Measurements from ENCODE around the gene NLRP5.
"Not testable (repeated sequence)": the region's sequence is repeated elsewhere in the genome, so short reads cannot be mapped to it uniquely, and the experiment has no call there.

The NLRP5 gene

DNA sequence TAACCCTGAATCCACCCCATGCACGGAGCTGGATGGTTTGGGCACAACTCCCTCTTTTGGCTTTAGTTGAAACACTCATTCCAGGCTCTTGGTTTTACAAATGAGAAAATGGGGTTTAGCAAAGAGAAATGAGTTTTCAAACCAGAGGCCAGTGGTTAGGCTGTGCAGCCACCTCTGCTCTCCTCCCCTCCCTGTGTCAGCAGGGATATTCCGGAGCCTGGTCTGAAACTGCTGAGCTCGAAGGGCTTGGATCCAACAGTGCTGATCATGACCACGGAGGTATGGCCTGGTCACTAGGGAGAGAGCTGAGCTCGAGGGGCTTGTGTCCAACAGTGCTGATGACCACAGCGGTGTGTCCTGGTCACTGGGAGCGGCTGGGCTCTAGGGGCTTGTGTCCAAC lies 93.0 kb downstream of the NLRP5 start:
- DNase-seq = peak; percentile 47

DNA sequence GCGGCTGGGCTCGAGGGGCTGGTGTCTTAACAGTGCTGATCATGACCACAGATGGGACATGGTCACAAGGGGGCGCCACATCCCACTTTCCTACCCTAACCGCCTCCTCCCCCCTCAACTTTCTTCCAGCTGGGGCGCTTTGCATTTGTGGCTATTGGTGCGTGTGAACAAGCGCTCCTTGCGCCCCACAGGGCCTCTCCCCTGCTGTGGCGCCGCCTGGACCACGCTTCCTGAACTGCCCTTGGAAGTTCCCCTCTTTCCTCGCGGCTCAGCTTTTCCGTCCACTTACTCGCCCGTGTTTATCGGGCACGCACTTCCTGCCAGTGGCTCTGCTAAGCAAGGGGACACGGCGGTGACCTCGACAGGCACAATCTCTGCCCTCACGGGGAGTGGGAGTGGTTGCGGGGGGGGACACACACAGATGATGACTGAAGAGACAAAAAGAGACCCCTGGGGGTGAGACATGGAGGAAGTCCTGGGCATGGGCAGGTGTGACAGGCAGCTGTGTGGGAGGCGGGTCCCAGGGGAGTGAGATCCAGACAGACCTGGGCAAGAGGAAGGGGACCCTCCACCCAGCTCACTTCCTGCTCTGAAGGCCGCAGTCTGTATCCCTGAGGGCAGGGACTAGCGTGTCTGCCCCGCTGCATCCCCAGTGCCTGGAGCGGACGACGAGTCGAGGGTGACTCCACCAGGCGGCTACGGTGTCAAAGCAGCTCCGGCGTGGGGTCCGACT lies 94.3 kb downstream of the NLRP5 start:
- peak; percentile 85 for DNase-seq

DNA sequence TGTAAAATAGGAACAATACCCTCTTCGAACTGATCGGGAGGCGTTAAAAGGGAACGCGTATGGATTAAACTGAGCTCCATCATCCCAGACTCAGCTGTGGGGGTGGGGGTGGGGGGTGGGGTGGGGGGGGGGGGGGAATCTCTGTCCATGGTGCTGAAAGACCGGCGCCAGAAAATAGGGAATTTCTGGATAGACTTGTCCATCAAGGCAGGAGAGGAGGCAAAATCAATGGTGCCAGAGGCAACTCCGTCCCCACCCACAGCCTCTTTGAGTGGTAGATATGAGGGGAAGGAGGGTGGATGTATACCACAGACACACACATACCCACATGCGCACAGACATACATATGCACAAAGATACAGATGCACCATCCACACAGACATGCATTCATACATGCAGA lies 97.1 kb downstream of the NLRP5 start:
- no peak for DNase-seq

DNA sequence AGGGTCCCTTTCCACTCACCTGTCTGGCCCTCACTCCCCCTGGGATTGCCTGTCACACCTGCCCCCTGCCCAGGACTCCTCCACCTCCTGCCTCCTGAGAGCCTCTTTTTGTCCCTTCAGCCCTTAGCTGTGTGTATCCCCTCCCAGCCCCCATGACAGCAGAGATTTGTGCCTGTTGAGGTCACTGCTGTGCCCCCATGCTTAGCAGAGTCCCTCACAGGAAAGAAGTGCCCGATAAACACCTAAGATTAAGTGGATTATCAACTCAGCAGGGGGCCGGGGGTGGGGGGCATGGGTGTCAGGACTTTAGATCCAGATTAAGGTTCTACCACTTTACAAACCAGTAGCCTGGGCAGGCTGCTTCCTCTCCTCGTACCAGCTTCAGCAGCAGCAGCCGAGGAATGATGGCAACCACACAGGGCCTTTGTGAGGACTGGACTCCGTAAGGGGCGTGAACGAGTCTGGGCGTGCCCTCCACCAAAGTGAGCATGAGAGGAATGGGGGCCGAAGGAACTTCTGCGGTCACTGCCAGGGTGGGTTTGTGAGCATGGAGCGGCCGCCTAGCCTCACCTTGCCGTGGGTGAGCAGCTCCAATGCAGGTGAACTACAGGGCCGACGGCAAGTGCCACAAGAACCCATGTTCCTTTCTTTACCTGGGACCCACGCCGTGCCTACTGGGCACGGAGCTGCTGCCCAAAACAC lies 98.4 kb downstream of the NLRP5 start:
- no peak for DNase-seq

DNA sequence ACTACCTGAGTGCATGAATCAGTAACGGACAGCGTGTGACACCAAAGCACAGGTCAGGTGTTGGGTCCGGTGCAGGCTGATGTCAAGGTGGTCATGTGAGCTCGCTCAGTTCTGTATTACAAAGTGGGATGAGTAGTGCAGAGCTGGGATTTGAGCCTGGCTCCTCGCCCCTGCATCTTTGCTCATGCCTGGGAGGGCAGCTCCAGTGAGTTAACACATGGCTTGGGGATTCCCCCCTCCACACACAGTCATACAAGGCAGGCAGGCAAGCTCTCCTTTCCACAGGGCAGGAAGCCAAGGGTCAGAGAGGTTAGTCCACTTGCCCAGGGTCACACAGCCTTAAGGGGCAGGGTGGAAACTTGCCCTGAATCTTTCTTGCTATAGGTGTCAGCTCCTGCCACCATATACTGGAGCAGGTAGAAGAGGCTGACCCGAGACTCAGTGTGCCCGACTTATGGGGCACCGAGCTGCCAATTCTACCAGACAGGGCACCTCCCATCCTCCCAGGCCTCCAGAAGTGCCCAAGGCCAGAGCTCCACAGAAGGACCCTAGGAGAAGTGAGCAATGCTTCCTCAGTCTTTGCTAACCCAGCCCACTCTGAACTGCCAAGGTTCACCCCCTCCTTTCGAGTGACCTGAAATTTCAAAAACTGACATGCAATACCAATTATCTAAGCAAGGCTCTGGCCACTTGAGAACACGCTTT lies 99.1 kb downstream of the NLRP5 start:
- no peak for DNase-seq

DNA sequence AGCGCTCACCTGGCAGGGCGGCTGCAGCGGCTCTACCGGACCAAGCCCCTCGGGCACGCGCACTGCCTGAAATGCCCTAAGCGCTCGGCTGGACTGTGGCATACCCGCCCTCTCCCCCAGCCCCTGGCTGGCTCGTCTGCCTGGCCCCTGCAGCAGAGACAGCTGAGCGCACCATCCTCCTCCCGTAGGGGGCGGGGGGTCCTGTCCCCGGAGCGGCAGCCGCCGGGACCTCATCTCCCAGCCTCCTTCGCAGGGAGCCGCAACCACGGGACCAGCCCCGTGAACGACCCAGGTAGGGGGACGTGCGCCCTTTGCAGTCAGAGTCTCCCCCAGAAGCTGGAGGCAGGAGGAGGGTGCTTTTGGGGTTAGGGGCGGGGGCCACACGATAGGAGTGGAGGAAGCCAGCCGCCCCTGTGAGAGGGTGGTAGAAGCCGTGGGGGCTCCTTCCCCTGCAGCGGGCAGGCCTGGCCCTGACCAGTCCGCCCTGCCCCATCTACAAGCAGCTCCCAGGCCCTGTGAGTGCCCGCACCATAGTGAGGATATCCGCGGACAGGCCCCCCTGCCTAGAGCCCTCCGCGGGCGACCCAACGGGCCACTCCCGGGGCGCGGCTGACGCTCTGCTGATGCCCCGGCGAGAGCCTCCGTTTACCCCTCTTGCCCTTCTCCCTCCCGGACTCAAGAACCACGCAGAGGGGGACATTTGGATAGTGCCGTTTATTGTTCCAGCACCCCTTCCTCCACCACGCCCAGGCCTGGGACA lies 100.3 kb downstream of the NLRP5 start:
- no peak for DNase-seq

DNA sequence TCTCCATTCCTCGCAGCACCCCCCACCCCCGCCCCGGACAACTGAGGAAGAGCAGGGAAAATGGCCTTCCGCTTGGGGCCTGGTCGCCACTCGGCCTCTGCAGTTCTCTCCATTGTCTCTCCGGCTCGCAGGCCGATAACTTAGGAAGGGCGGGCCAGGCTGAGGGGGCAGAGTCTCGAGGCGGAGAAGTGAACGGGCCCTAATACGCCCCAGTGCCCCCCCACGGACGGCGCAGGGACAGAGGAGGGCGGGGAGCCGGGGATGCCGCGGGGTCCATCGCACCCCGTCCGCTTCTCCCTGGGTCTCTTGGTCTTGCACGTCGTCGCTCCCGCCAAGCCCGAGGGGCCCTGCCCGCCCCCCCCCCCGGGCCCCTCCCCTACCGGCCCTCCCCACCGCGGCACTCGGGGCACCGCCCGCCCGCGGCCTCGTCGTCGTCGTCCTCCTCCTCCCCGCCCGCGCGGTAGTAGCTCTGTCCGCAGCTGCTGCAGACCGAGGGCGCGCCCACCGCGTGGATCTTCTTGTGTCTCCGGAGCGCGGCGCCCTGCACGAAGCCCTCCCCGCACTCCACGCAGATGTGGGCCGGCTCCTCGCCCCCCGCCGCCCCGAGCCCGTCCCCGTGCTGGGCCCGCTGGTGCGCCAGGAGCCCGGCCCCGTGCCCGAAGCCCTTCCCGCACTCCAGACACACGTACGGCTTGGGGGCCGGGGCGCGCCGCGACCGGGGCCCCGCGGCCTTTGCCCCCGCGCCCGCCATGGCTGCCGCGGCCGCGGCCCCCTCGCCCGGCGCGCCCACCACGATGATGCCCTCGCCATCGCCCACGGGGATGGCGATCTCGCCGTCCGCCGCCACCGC lies 101.3 kb downstream of the NLRP5 start:
- DNase-seq = no peak

DNA sequence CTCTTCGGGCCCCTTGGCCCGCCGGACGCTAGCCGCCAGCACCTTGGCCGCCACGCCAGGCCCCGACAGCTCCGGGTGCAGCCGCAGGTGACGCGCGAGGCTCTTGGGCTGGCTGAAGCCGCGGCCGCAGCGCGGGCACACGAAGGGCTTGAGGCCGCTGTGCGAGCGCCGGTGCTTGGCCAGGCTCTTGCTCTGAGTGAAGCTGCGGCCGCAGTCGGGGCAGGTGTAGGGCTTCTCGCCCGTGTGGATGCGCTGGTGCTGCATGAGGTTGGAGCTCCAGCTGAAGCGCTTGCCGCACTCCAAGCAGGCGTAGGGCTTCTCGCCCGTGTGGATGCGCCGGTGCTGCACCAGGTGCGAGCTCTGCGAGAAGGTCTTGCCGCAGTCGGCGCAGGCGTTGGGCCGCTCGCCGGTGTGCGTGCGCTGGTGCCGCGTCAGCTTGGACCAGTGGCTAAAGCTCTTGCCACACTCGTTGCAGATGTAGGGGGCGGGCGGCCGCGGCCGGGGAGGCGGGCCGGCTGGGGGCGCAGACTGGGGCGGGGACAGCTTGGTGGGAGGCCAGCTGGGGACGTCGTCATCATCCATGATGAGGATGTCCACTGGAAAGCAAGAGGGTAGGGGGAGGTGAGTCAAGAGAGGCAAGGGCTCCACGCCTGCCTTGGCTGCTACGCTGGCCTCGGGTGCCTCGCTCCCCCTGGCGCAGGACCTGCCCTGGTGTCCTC lies 102.1 kb downstream of the NLRP5 start:
- no peak for DNase-seq

DNA sequence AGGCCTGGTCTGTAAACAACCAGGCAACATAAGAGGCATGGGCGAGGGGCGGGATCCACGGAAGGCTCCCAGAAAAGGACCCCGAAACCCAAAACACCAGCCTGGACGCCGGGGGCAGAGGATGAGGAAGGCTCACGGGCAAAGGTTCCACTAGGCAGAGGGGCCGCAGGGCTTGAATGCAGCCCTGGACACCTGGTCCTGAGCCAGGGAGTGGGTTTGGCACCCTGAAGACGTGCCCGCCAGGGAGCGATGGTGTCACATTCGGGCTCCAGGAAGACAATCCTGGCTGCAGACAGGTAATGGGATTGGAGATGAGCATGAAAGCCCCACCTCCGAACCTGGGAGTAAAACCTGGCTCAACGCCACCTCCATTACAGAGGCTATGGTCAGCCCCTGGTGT lies 102.8 kb downstream of the NLRP5 start:
- no peak for DNase-seq

DNA sequence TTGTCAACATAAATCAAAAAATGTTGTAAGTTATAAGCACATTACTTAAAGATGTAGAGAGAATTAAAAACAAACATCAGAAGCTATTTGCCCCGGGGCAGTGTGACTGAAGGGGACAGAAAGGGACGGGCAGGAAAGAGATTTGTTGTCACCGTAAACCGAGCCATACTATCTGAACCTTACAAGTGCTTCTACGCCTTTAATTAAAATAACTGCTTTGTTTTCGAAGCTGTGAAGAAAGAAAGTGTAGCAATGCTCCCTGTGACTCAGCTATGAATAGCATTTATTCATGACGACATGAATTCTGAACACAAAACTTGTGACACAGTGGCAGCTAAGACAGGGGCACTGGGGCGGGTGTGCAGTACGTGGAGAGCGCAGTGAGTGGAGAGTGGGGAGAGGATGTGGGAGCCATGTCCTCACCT lies 104.5 kb downstream of the NLRP5 start:
- DNase-seq = no peak

DNA sequence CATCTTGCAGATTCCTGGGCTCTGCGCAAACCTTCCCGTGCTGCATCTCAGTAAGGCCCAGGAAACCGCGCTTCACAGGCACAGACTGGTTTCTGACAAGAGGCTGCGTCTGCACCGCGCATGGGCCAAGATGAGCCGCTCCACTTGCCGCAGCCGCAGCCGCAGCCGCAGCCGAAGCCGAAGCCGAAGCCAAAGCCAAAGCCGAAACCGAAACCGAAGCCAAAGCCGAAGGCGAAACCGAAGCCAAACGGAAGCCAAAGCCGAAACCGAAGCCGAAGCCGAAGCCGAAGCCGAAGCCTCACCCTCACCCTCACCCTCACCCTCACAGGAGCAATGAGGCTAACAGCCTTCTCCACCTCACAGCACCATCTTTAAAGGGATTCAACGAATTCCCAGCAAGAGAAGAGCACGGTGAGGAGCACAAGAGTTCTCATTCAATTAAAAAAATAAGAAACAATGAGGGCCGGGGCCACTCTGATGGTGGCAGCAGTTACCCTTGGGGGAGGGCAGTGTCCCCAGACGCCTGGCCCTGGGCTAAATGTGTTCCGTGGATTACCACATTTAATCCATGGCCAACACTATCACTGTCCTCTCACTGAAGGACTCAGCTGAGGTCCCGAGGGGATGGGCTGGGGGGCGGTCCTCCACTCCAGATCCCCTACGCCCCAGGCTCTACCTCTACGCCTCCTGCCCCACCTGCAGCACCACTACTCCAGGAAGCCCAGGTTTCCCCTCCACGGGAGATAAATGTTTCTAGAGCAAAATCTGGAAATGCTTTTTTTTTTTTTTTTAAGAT lies 105.4 kb downstream of the NLRP5 start:
- DNase-seq = peak; percentile 96

DNA sequence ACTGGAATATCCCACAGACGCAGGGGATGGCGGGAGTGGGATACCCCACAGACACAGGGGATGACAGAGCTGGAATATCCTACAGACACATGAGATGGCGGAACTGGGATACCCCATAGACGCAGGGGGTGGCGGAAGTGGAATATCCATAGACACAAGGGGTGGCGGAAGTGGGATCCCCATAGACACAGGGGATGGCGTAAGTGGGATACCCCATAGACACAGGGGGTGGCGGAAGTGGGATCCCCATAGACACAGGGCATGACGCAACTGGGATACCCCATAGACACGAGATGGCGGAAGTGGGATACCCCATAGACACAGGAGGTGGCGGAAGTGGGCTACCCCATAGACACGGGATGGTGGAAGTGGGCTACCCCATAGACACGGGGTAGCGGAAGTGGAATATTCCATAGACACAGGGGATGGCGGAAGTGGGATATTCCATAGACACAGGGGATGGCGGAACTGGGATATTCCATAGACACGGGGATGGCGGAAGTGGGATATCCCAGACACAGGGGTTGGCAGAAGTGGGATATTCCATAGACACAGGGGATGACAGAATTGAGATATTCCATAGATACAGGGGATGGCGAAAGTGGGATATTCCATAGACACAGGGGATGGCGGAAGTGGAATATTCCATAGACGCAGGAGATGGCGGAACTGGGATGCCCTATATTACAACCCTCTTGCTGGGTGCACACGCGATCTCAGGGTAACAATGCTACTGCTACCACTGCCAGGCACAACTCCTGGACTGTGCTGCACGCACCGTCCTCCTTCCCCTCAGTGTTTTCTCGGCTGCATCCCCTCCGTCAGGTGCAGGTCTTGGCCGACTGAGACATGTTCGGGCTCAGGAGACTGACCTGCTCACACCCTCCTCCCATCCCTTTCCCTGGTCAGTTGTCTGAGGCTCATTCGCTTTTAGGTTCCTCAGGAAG lies 106.4 kb downstream of the NLRP5 start:
- DNase-seq = no peak

DNA sequence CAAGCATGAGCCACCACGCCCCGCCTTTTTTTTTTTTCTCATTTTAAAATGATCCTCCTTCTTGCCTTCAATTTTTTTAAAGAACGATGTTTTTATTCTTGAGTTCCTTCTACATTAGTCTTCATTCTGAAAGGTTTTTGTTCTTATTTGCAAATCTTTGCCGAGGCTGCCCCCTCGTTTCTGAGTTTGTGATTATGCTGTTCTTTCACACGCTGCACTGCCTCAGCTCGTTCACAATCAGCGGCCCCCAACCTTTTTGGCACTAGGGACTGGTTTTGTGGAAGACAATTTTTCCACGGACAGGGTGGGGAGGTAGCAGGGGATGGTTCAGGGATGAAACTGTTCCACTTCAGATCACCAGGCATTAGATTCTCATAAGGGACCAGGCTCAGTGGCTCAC lies 107.9 kb downstream of the NLRP5 start:
- no peak for DNase-seq

DNA sequence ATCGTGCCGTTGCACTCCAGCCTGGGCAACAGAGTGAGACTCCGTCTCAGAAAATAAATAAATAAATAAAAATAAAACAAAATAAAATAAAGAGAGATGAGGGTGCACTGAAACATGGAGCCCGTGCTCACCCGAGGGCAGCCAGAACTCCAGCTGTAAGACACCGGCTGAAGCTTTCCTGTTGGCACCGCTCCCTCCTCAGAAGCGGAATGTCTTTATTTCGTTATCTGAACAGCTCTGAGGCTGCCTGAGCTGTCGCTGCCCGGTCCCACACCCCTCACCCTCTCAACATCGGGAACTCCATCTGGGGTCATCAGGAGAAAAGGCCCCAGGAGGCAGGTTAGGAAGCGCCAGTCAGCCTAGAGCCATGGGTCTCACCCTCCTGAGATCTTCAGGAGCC lies 110.1 kb downstream of the NLRP5 start:
- DNase-seq = no peak

DNA sequence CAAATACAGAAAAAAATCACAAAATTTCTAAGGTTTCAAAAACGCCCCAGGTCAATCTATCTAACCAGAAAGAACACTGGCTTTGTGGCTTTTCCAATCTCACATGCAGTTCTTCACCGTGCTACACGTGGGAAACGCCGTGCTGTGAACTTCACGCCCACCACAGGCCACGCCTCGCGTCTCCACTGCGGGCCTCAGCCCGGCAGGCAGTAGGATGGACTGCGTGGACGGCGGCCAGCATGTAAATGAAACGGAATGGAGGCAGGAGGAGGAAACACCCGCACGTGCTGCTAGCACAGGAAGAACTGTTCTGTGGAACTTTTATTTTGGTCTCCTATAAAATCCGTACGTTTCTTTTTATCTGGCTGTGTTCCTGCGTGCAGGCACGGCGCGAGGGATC lies 110.7 kb downstream of the NLRP5 start:
- no peak for DNase-seq

DNA sequence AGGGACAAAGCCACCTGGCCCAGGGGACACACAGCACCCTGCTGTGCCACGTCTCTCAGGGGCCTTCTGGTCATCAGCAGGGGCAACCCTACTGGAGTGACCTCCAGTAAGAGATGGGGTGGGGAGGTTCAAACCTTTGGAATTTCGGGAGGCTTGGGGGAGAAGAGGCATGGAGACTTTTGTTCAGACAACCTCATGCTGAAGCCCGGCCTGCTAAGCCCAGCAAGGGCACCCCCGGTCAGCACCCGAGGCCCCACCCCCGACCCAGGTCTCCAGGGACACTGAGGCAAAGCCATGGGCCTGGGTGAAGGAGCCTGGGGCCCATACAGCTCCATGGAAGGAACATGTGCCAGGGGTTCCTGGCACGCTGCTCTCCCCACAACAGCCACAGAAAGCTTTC lies 111.2 kb downstream of the NLRP5 start:
- DNase-seq = no peak

DNA sequence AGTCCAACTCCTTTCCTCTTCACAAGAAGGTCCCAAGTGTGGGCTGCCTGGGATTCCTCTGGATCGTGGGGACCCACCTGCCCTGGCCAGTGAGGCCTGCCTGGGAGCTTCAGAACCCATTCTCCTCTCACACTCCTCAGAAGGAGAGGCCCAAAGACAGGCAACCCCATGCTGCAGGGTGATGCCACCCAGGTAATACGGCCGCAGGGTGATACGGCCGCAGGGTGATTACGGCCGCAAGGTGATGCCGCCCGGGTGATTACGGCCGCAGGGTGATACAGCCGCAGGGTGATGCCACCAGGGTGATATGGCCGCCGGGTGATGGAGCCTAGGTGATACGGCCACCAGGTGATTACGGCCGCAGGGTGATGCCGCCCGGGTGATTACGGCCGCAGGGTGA lies 111.7 kb downstream of the NLRP5 start:
- DNase-seq = not testable (repeated sequence)

DNA sequence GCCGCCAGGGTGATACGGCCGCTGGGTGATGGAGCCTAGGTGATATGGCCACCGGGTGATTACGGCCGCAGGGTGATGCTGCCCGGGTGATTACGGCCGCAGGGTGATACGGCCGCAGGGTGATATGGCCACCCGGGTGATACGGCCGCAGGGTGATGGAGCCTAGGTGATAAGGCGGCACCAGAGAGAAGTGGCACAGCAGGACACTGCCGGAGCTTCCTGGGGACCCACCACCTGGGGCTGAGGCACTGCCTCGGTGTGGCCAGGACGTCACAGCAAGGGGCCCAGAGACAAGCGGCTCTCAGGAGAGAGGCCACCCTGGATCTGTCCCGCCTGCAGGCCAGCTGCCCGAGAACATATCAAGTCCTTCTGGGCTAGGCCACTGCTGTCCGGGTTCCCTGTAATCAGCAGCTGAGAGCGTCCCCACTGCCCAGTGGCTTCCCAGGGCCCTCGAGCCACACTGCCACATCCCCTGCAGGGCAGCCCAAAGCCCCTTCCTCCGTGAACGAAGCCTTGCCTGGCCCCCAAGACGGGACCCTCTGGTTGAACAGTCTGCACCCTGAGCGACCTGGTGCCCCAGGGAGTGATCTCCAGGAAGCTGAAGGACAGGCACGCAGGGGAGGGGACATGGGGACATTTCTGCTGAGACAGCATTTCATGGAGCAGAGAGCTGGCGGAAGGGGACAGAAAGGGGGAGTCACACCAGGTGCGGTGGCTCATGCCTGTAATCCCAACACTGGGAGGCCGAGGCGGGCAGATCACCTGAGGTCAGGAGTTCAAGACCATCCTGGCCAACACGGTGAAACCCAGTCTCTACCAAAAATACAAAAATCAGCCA lies 112.4 kb downstream of the NLRP5 start:
- DNase-seq = no peak

Measured in RPMI8226 (cell line).